IPS-18c (cell line): Measurements from ENCODE around the gene SIPA1L3.
"Not testable (repeated sequence)": the region's sequence is repeated elsewhere in the genome, so short reads cannot be mapped to it uniquely, and the experiment has no call there.

Source experiments
- H3K4me3 ChIP-seq: 2 replicates; pipeline ENCODE4 v1.7.0; 2013; ENCODE audit warnings: low read depth, mild to moderate bottlenecking, low read length, moderate library complexity; ENCODE audit not compliant: insufficient read depth
- H3K9me3 ChIP-seq: one replicate; pipeline ENCODE4 v1.6.1; 2013; ENCODE audit warnings: mild to moderate bottlenecking, low read length, moderate library complexity; ENCODE audit not compliant: control insufficient read depth, insufficient read depth

The SIPA1L3 gene

DNA sequence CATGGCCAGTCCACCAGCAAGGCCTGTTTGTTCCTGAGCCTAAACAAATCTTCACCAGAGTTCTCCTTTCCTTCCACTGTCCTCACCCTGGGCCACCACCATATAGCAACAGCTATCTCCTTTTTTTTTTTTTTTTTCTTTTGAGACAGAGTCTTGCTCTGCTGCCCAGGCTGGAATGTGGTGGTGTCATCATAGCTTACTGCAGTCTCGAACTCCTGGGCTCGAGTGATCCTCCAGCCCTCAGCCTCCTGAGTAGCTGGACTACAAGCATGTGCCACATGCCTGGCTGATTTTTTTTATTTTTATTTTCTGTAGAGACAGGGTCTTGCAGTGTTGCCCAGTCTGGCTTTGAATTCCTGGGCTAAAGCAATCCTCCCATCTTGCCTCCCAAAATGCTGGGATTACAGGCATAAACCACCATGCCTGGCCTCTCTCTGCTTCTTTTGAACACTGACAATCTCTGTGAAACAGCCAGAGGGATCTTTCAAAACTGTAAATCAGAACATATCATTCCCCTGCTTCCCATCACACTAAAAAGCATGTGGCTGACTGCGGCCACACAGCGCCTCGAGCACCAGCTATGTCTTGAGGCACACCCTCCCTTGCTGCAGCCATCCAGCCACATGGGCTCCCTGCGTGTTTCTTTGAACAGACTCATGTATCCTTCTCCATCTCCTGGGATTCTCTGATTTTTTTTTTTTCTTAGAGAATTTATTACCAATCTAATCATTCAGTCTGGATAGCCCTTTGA is 110.6 kb downstream of the SIPA1L3 start:
- Histone ChIP-seq H3K4me3 (no peak overlapping the region), H3K9me3 (no peaks in the 10 kb centered on the region)

DNA sequence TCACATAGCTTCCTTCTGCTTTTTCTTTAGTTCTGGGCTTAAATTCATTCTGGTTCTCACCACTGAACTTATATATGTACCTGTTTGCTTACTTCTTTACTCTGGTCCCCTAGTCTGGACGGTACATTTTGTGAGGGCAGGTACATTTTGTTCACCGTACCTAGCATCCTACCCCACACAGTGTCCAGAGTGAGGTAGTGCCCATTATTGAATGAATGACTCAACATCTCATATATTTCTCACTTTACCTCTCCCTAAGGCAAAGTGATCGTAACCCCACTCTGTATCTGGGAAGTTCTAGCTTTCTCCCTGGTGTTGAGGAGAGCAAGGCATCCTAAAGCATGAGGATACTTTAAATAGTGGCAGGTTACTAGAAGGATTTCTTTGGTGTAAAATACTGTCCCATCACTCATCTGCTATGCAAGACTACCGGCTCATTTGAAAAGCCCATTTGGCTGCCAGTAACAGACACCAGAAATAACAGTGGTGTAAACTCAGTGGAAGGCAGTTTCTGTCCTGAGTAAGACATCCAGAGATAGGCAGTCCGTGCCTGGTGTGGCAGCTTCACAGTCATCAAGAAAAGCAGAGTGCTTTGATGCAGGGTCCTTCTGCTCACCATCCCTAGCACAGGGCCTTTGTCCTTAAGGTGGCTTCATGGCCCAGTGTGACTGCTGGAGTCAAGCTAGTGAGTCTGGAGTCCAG is 111.8 kb downstream of the SIPA1L3 start:
- no peaks in the 10 kb centered on the region for H3K9me3 ChIP-seq
- no peak overlapping the region for H3K4me3 ChIP-seq

DNA sequence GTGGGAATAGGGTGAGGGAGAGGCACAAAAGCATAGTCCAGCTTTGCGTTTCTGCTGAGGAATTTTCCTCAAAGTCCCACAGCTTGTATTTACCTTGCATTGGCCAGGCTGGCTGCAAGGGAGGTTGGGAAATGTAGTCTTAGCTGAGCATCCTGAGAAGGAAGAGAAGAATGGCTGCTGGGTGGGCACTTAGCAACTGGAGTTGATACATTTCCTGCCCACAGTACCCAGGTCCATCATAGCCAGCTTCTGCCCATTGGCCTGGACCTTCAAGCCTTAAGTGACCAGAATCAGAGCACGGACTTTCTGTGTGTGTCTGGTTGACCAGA is 112.4 kb downstream of the SIPA1L3 start:
- Histone ChIP-seq H3K9me3 (no peaks in the 10 kb centered on the region), H3K4me3 (no peak overlapping the region)

DNA sequence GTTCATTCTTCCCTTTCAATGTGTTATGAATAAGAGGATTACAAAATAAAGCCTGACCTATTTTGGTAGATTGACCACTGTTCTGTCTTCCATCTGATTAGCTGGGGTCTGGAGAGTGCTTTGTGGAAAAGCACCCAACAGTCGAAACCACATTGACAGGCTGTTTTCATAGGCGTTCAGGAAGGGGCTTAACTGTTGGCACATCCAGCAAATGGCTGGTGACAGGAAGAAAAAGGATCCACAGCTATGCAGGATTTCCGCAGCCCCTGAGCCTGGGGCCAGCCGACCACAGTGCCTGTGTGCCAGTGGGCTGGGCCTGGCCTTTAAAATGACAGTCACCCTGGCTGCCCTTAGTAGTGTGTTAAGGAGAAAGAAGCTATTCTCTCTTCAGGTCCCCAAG is 113.3 kb downstream of the SIPA1L3 start:
- Histone ChIP-seq H3K4me3 (no peak overlapping the region), H3K9me3 (no peaks in the 10 kb centered on the region)

DNA sequence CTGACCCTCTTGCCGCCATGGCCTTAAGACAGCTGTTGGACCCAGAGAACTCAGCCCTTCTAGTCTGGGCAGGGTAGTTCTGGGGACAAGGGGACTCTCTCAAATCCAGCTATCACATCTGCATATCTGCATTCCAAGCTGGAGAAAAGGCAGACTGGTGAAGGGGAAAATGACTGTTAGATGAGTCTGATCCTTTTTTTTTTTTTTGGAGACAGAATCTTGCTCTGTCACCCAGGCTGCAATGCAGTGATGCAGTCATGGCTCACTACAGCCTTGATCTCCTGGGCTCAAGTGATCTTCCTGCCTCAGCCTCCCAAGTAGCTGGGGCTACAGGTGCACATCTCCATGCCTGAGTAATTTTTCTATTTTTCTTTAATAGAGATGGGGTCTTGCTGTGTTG is 114.3 kb downstream of the SIPA1L3 start:
- H3K9me3 ChIP-seq: no peaks in the 10 kb centered on the region
- H3K4me3 ChIP-seq: no peak overlapping the region

DNA sequence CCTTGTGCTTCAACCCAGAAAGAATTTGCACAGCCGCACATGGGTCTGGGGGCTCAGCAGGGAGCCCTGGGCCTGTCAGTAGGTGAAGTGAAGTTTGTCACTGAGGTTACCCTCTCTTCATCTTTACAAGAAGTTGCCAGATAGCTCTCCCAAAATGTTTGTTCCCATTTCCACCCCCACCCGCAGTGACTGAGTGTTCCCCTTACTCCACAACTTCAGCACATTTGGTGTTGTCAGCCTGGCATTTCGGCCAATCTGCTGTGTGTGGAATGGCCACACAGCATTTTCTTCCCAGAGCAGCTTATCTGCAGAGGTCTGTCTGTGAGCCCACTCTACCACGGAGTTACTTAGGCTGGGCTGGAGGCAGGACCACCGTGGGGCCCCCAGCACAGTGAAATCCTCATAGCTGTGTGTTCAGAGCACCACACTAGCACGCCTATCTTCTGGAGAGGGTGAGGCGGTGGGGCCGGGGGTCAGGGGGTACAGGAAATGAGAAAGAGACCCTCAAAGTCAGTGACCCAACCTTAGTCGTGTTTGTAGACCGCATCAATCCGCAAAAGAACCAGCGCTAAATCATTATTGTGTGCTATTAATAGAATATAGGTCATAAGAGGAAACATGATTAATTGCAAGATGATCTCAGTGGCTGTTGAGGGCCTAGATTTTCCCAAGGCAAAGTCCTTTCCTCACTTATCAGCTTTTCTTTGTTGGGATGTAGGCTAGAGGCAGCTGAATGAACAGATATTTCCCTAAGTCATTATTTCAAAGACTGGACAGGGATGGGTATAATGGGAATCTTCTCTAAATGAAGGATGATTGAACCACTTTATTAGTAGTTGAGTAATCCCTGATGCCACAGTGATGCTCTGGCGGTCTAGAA is 116.0 kb downstream of the SIPA1L3 start:
- H3K4me3 ChIP-seq: no peak overlapping the region
- H3K9me3 ChIP-seq: no peaks in the 10 kb centered on the region

DNA sequence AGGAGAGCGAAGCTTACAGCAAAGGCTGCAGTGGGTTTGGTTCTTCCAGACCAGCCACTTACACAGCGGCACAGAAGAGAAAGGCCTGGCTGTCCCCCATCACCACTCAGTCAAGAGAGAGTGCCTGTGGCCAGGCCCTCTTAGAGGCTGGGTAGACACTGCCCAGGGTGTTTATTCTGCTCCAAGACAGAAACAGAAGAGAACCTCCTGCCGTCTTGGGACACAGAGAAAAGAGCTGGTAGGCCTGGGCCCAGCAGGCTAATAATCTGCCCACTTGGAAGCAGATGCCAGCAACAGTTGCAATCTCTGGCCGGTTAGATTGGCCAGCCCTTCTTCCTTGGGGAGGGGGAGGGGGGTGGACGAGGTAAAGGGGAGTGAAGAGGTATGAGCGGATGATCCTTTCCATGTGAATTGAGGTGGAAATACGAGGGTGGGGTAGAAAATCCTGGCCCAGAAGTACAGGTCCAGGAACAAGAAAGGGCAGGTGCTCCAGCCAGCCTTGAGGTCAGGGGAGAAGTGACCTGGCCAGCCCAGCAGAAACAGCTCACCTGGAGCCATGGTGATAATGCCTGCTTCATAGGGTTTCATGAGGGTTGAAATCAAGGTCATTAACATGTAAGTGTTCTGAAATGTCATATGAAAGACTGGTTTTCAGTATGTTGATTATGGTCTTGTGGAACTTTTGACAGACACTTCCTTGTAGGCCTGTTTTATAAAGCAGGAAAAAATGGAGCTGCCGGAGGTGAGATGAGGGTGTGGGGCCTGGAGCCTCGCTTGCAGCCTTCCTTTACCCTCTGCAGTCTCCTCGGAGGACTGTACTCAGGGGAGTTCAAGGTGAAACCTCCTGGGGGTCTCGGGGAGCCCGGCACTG is 116.9 kb downstream of the SIPA1L3 start:
- H3K9me3 ChIP-seq: no peaks in the 10 kb centered on the region
- H3K4me3 ChIP-seq: no peak overlapping the region; the same call in 1 of the 2 replicates

DNA sequence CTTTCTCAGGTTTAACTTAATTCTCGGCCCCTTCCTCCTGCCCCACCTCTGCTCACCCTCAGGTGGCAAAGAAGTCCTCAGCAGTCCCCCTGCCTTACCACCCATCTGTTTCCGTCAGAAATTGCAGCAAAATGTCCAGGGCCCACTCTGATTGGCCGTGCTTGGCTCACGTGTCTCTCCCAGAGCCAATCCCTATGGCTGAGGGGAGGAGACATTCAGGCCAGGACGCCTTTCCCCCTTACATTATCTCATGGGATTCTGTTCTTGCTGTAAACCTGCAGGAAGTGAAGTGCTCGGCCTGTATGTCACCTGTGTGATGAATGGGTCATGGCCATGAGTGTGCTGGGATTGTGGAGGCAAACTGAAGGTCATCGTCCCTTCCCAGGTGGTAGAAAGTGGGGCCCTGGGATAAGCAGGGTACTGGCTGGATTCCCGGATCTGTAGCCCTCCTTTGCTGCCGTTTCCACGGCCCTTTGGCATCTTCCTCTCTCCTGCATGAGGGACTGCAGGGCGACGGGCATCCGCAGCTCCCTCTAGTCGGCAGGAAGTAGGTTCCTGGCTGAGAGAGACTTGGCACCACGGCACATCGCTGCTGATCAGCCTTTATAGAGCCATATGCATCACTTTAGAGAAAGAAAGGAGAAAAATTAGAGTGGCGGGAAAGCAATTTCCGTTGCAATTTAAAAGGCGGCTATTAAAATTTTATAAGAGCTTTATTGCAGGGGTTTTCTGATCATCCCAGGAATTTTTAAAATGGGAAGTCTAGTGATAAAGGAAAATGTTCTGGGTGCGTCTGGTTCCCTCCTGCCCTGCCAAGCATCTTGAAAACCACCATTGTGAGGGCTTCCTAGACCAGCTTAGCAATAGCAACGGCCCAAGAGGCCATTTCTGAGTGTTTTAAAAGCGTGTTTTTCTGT is 118.2 kb downstream of the SIPA1L3 start:
- Histone ChIP-seq H3K4me3 (no peak overlapping the region), H3K9me3 (no peaks in the 10 kb centered on the region)

DNA sequence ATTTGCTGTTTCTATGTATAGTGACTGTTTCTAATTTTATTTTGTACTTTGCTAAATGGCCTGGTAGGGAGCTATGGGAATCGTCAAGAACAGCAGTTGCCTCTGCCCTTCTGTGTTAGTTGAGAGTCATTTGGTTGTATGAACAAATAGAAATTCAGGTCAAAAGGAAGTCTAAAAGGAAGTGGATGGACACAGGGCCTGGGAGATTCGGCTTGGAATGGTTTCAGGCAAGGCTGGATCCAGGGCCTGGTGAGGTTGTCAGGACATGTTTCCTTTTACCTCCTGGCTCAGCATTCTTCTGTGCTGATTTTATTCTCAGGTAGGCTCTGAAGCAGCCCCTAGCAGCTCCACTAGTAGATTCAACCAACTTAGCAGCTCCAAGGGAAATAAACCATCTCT is 118.9 kb downstream of the SIPA1L3 start:
- H3K9me3 ChIP-seq: no peaks in the 10 kb centered on the region

DNA sequence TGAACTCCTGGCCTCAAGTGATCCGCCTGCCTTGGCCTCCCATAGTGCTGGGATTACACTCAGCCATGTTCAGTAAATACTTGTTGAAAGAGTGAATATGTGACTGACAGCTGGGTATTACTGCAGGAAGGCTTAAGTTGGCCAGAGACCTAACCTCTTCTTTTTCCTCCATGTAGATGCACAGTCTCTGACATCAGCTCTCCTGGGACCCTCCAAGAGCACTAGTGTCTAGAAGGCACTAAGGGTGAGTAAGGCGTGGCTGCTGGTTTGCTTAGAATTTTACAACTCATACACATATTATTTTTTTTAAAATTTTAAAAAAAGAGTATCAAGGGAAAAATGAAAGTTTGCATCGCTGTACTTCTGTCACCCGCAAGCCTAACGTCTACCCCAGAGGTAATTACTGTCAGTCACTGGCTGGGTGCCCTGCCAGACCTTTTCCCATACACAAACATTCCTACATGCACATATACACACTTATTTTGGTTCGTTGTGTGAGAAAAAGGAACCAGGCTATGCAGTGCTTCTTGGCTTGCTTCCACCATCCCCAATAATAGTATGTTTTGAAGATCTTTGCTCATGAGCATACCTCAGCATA is 122.0 kb downstream of the SIPA1L3 start:
- H3K4me3 ChIP-seq: no peak overlapping the region
- H3K9me3 ChIP-seq: no peaks in the 10 kb centered on the region

More for the DNA sequence above, 118.9 kb downstream of the SIPA1L3 start:
- no peak overlapping the region for H3K4me3 ChIP-seq

DNA sequence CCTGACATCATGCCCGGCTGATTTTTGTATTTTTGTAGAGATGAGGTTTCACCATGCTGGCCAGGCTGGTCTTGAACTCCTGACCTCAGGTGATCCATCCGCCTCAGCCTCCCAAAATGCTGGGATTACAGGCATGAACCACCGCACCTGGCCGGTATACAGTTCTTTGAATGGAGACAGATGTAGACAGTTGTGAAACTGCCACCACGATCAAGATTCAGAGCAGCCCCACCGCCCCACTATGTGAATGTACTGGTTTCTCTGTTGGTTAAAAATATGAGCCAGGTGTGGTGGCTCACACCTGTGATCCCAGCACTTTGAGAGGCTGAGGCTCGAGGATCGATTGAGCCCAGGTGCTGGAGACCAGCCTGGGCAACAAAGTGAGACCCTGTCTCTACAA is 123.0 kb downstream of the SIPA1L3 start:
- H3K4me3 ChIP-seq, H3K9me3 ChIP-seq: not testable (repeated sequence)

DNA sequence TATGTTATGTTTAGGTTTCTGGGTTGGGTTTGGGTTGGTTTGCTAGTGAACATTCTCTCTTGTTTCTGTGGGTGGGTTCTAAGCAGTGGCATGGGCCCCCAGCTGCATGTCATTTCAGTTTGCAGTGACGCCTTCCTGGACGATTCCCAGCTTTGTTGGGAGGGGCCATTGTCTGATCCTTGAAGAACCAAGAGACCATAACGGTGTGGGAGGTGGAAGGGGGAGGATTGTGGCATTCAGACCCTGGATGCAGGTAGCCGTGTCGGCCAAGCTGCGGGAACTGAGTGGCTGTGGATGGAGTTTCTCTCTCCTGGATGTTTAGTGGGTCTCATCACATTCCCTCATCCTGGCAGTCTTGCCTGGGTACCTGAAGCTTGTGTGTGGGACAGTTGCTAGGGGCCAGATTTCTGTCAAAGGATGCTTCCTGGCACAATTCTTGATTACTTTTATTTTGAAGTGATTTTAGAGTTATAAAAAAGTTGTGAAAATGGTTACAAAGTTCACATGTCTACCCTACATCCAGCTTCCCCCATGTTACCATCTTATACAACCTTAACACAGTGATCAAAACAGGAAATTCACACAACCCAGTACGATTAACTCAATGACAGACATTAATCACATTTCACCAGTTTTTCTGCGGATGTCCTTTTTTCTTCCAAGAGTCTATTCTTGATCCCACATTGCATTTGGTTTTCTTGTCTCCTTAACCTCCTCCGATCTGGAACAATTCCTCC is 123.8 kb downstream of the SIPA1L3 start:
- H3K4me3 ChIP-seq: no peak overlapping the region
- no peaks in the 10 kb centered on the region for H3K9me3 ChIP-seq

DNA sequence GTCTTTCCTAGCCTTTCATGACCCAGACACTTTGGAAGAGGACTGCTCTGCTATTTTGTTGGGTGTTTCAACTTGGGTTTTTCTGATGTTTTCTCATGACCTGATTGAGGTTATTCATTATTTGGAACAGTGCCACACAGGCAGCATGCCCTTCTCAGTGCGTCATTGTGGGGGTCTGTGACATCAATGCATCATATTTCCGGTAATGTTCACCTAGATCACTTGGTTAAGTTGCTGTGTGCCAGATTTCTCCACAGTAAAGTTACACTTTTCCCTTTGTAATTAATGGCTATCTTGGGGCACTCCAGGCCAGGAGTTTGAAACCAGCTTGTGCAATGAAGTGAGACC is 124.4 kb downstream of the SIPA1L3 start:
- Histone ChIP-seq H3K4me3 (no peak overlapping the region), H3K9me3 (no peaks in the 10 kb centered on the region)

DNA sequence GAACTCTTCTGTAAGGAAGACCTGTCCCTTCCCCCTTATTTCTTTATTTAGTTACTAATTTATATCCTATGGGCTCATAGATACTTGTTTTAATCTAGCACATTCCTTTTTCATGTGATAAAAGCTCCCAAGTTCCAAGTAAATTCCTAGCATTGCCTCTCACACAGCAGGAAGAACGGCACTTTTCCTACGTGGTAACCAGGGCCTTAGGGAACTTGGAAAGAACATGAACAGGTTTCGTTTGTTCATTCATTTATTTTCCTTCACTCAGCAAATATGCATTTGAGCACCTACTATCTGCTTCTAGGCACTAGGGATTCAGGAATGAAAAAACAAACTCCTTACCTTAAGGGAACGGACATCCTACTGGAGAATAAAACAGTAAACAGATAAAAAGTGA is 125.1 kb downstream of the SIPA1L3 start:
- H3K9me3 ChIP-seq: no peaks in the 10 kb centered on the region

DNA sequence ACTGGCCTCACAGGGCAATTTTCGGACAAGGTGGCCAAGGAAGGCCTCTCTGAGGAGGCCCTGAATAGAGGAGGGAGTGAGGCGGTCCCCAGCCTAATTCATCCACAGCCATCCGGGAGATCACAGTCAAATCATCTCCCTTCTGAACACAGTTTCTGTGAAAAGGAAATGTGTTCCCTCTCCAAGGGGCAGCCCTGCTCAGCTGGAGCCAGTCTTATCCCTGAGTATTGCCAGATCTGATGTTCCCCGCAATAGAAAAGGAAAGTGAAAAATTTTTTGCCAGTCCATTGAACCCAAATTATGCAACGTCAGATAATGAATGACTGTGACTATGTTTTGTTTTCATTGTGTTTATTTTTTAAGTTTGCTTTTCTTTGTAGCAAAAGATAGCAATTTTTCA is 125.9 kb downstream of the SIPA1L3 start:
- Histone ChIP-seq H3K4me3 (no peak overlapping the region), H3K9me3 (no peaks in the 10 kb centered on the region)

More for the DNA sequence above, 125.1 kb downstream of the SIPA1L3 start:
- no peak overlapping the region for H3K4me3 ChIP-seq
